ENCODE data around the gene NPAP1.

DNA sequence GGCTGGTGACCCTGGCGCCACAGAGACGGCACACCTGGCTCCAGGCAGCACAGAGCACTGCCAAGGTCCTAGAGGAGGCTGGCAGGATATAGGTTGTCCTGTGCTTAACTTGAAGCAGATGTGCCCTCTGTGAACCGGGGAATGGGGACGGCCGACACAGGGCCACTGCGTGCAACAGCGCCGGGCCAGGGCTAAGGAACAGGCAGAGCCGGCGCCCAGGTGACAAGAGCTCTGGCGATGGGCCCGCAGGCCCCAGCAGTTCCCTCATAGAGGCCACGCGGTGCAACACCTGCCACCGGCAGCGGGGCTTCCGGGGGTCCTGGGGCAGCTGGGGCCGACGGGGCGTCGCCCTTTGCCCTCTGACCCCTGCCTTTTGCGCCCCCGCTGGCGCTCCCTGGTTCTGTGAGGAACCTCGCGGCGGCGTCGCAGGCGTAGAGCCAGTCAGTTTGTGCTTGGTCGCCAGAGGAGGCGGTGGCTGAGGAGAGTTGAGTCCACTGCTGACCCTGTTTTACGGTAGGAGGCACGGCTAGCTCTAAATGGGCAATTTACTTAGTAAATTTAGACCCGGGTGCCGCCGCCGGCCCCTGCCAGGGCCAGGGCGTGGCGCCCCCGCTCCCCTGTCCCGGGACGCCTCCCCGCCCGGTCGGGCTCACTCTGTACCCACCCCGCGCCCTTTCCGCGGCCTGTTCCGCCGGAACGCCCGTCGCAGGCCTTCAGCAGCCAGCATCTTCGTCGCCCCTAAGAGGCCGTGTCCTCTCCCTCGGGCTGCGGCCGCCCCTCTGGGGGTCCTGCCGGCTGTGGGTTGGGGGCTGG, at the start of gene NPAP1:
- TF ChIP-seq, protein P1, sequence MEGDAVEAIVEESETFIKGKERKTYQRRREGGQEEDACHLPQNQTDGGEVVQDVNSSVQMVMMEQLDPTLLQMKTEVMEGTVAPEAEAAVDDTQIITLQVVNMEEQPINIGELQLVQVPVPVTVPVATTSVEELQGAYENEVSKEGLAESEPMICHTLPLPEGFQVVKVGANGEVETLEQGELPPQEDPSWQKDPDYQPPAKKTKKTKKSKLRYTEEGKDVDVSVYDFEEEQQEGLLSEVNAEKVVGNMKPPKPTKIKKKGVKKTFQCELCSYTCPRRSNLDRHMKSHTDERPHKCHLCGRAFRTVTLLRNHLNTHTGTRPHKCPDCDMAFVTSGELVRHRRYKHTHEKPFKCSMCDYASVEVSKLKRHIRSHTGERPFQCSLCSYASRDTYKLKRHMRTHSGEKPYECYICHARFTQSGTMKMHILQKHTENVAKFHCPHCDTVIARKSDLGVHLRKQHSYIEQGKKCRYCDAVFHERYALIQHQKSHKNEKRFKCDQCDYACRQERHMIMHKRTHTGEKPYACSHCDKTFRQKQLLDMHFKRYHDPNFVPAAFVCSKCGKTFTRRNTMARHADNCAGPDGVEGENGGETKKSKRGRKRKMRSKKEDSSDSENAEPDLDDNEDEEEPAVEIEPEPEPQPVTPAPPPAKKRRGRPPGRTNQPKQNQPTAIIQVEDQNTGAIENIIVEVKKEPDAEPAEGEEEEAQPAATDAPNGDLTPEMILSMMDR (IDR thresholded peaks at IDR 0.05) = no peak
- no peak for TF ChIP-seq ZFX (IDR thresholded peaks at IDR 0.05; ENCODE audit: borderline replicate concordance)

All from 22Rv1 (cell line).